Panc1 (cell line): ENCODE measurements around the gene CRB3. TPM values are rescaled to one million over a fixed set of nuclear protein-coding genes. Genes with fewer than 3 reads are reported as not detected.

Experiments
- ATAC-seq: fragments of 200-7000 bp; cut with Tn5 transposase; 2 replicates; pipeline ENCODE4 v1.9.1; 2020; ENCODE audit warnings: mild to moderate bottlenecking, moderate library complexity
- BruUV-seq: library from RNA; stranded (reverse); fragments of 400-500 nt; replicated peaks from 2 replicates; lab custom pipeline; 2021; lab: Mats Ljungman, UMichigan
- CTCF ChIA-PET: fragments of 300-600 bp; sonication (Branson Sonifier 250); formaldehyde crosslinking; loops from one replicate; lab custom pipeline; 2022; ENCODE audit warnings: antibody characterized with exemption; lab: Charles Lee
- POLR2A ChIA-PET: fragments of 300-600 bp; sonication (Branson Sonifier 250); formaldehyde crosslinking; loops from one replicate; lab custom pipeline; 2022; ENCODE audit warnings: antibody characterized with exemption; lab: Charles Lee
- DNase-seq: peaks from one replicate; pipeline ENCODE4 v3.0.0-alpha.2; 2010; ENCODE audit warnings: low read depth, low spot score
- H3K27ac ChIP-seq: 2 replicates; pipeline ENCODE4 v1.5.1; 2011; ENCODE audit warnings: mild to moderate bottlenecking, low read length, inconsistent platforms
- H3K27me3 ChIP-seq: fragments of 200-500 bp; sonication (Bioruptor generic); 2 replicates; pipeline ENCODE4 v1.6.0; 2014; ENCODE audit warnings: low read length, inconsistent platforms; ENCODE audit not compliant: control insufficient read depth, insufficient read depth
- H3K36me3 ChIP-seq: fragments of 200-500 bp; sonication (Bioruptor generic); 2 replicates; pipeline ENCODE4 v1.5.1; 2014; ENCODE audit warnings: inconsistent platforms, mild to moderate bottlenecking, low read length, moderate library complexity; ENCODE audit not compliant: control insufficient read depth, insufficient read depth
- H3K4me1 ChIP-seq: 2 replicates; pipeline ENCODE4 v1.5.1; 2011; ENCODE audit warnings: inconsistent platforms, mild to moderate bottlenecking, low read length, moderate library complexity; ENCODE audit not compliant: control insufficient read depth, insufficient read depth
- H3K4me3 ChIP-seq, 2 experiments: 2 replicates each; pipeline ENCODE4 v1.5.1; 2011 to 2012; ENCODE audit warnings: low read depth in 2 of 2, low read length in 2 of 2, mild to moderate bottlenecking in 2 of 2, inconsistent platforms in 1 of 2, moderate library complexity in 1 of 2
- H3K9me3 ChIP-seq: fragments of 200-500 bp; sonication (Bioruptor generic); 2 replicates; pipeline ENCODE4 v1.5.1; 2014; ENCODE audit warnings: low read depth, mild to moderate bottlenecking, inconsistent platforms, low read length, moderate library complexity; ENCODE audit not compliant: control insufficient read depth, insufficient read depth
- POLR2AphosphoS5 ChIP-seq: IDR thresholded peaks from 2 replicates; pipeline ENCODE4 v1.6.1; 2012; ENCODE audit warnings: mild to moderate bottlenecking, low read depth, low read length, moderate library complexity
- SIN3A ChIP-seq: IDR thresholded peaks from 2 replicates; pipeline ENCODE4 v1.6.1; 2012; ENCODE audit warnings: low read depth, mild to moderate bottlenecking, low read length, moderate library complexity, borderline replicate concordance; ENCODE audit not compliant: insufficient read depth
- TCF7L2 ChIP-seq: IDR thresholded peaks from 2 replicates; pipeline ENCODE4 v1.6.1; 2011; ENCODE audit warnings: mild to moderate bottlenecking, low read depth, low read length, inconsistent platforms
- in situ Hi-C: cut with HindIII; loops from 2 replicates; pipeline ENCODE4 v1.10.0; 2016; ENCODE audit warnings: low sequenced_read_pairs, low pct_unique_long_range_greater_than_20kb
- intact Hi-C: fragments of 100-400 bp; cut with micrococcal nuclease; formaldehyde crosslinking; loops from one replicate; pipeline ENCODE4 v1.10.0; 2022; ENCODE audit not compliant: unreplicated experiment
- total RNA-seq: library from RNA; stranded (reverse); gene quantifications from one replicate; pipeline ENCODE4 v1.2.1, GENCODE V29; 2021; ENCODE audit not compliant: unreplicated experiment
- TF ChIP-seq, protein P1 (sequence below), 2 experiments: IDR thresholded peaks; 2 replicates each; pipeline ENCODE4 v1.6.1; 2011 to 2012; ENCODE audit warnings: low read depth in 2 of 2, control low read depth in 1 of 2, low read length in 1 of 2, mild to moderate bottlenecking in 1 of 2, moderate library complexity in 1 of 2; ENCODE audit not compliant: insufficient read depth in 1 of 2
- TF ChIP-seq, protein P2 (sequence below): fragments of 450-650 bp; IDR thresholded peaks from 2 replicates; pipeline ENCODE4 v1.5.1; 2017; ENCODE audit warnings: mild to moderate bottlenecking

The CRB3 gene
- total RNA-seq, 1 experiment from 2014 or later, result 0.21 TPM

DNA sequence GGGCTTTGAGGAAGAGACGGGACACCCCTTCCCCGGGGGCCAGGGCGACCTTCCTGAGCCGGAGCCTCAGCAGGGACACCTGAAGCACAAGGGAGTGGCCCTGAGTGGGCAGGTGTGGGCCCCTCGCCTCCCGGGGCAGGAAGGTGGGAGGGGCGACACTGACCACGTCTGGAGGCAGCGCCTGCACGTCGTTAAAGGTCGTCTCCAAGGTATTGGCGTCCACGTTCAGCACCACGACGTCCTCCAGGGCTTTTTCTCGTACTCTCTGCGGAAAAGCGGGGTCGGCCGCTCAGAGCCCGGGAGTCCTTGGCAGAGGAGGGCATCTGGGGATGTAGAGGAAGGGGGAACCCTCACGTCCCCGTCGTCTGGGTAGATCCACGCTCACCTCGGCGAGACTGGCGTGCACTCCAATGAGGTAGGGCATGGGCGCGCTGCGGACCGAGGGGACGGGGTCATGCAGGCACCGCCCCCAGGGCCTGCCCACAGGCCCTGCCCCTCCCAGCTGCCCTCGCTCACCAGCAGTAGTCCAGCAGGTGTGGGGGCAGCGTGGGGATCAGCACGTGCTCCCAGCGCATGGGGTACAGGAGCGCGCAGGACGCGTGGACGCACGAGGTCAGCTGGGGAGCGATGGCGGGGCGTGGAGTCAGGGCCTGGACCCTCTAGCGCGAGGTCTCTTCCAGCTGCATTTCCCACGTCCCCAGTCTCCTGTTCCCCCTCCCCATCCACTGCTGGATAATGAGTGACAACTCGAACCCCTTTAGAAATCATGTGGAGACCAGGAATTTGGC is 11.4 kb downstream of the CRB3 start:
- Histone ChIP-seq H3K9me3 (no peaks in the 10 kb centered on the region), H3K27me3 (no peaks in the 10 kb centered on the region), H3K36me3 (no peaks in the 10 kb centered on the region), H3K4me3 (peak overlapping the region; percentile 33 to 58), H3K27ac (no peak overlapping the region), H3K4me1 (no peaks in the 10 kb centered on the region)
- BruUV-seq, result no TSS peak
- DNase-seq, result no peak
- ChIA-PET POLR2A (no interaction called here), CTCF (no interaction called here)
- intact Hi-C loops (no loop called here), in situ Hi-C loops (no loop called here)
- ATAC-seq, result peak; percentile 30
- TF ChIP-seq, protein P1, sequence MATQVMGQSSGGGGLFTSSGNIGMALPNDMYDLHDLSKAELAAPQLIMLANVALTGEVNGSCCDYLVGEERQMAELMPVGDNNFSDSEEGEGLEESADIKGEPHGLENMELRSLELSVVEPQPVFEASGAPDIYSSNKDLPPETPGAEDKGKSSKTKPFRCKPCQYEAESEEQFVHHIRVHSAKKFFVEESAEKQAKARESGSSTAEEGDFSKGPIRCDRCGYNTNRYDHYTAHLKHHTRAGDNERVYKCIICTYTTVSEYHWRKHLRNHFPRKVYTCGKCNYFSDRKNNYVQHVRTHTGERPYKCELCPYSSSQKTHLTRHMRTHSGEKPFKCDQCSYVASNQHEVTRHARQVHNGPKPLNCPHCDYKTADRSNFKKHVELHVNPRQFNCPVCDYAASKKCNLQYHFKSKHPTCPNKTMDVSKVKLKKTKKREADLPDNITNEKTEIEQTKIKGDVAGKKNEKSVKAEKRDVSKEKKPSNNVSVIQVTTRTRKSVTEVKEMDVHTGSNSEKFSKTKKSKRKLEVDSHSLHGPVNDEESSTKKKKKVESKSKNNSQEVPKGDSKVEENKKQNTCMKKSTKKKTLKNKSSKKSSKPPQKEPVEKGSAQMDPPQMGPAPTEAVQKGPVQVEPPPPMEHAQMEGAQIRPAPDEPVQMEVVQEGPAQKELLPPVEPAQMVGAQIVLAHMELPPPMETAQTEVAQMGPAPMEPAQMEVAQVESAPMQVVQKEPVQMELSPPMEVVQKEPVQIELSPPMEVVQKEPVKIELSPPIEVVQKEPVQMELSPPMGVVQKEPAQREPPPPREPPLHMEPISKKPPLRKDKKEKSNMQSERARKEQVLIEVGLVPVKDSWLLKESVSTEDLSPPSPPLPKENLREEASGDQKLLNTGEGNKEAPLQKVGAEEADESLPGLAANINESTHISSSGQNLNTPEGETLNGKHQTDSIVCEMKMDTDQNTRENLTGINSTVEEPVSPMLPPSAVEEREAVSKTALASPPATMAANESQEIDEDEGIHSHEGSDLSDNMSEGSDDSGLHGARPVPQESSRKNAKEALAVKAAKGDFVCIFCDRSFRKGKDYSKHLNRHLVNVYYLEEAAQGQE (IDR thresholded peaks at IDR 0.05; ENCODE audit: insufficient read depth in 1 of 2, low read depth in 2 of 2, low read length in 1 of 2), result no peak
- no peak for TF ChIP-seq POLR2AphosphoS5
- TF ChIP-seq SIN3A, result no peak
- TF ChIP-seq, protein P2, sequence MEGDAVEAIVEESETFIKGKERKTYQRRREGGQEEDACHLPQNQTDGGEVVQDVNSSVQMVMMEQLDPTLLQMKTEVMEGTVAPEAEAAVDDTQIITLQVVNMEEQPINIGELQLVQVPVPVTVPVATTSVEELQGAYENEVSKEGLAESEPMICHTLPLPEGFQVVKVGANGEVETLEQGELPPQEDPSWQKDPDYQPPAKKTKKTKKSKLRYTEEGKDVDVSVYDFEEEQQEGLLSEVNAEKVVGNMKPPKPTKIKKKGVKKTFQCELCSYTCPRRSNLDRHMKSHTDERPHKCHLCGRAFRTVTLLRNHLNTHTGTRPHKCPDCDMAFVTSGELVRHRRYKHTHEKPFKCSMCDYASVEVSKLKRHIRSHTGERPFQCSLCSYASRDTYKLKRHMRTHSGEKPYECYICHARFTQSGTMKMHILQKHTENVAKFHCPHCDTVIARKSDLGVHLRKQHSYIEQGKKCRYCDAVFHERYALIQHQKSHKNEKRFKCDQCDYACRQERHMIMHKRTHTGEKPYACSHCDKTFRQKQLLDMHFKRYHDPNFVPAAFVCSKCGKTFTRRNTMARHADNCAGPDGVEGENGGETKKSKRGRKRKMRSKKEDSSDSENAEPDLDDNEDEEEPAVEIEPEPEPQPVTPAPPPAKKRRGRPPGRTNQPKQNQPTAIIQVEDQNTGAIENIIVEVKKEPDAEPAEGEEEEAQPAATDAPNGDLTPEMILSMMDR, result no peak
- no peak for TF ChIP-seq TCF7L2

GRCh38 chr19:6476155-6476895 is 12.3 kb downstream of the CRB3 start:
- peak overlapping the region; percentile 33 to 58 for H3K4me3 ChIP-seq
- POLR2A ChIA-PET, result interaction anchor here (0.6 kb wide), 1 partner anchor 20 kb away, joined by 5 read pairs; no protein-coding TSS in a partner anchor
- intact Hi-C loops, result no loop called here

More at GRCh38 chr19:6476155-6476895, 12.3 kb downstream of the CRB3 start:
- TF ChIP-seq POLR2AphosphoS5 (no peak), TCF7L2 (no peak), SIN3A (no peak)
- TF ChIP-seq, protein P1 (IDR thresholded peaks at IDR 0.05; ENCODE audit: insufficient read depth in 1 of 2, low read depth in 2 of 2, low read length in 1 of 2), result no peak
- TF ChIP-seq, protein P2, result no peak
- no peaks in the 10 kb centered on the region for H3K4me1 ChIP-seq
- H3K9me3 ChIP-seq, result no peaks in the 10 kb centered on the region
- DNase-seq (peak; percentile 51), ATAC-seq (peak; percentile 85)
- no peaks in the 10 kb centered on the region for H3K36me3 ChIP-seq
- in situ Hi-C loops, result no loop called here
- H3K27me3 ChIP-seq, result no peaks in the 10 kb centered on the region
- BruUV-seq, result no TSS peak
- CTCF ChIA-PET, result interaction anchor here (0.6 kb wide), 1 partner anchor 51 kb away, joined by 3 read pairs; the partner anchor contains the start of gene KHSRP
- no peak overlapping the region; the same call in 1 of the 2 replicates for H3K27ac ChIP-seq
